ENCODE measurements around the gene IL17RE. TPM values are rescaled to one million over a fixed set of nuclear protein-coding genes. Genes with fewer than 3 reads are reported as not detected.

The IL17RE gene
- total and polyA plus RNA-seq, 9 of the 15 experiments (the other 6 are each of a cell fraction or from before 2014, with no cell fraction given), result 0.32 to 1.9 (median 0.51) TPM; not detected in 4

GRCh38 chr3:9884555-9885165 is 18.0 kb upstream of the IL17RE start (continued):
- no peak for TF ChIP-seq USF1 (CRISPR knock-in tag; IDR thresholded peaks at IDR 0.05)
- peak; percentile 19 to 51; a peak in 1 of 4 replicates for TF ChIP-seq FOXA3 (CRISPR knock-in tag; conservative IDR thresholded peaks at IDR 0.05 in 1 of 2, IDR thresholded peaks at IDR 0.05 in 1 of 2)
- no peak for TF ChIP-seq ATF2 (CRISPR knock-in tag; IDR thresholded peaks at IDR 0.05)
- TF ChIP-seq NR2C2 (CRISPR knock-in tag; IDR thresholded peaks at IDR 0.05), result no peak
- no peak for TF ChIP-seq NR2C2 (tag; IDR thresholded peaks at IDR 0.05)
- no peak for TF ChIP-seq HCFC1 (IDR thresholded peaks at IDR 0.05; ENCODE audit: low read depth, low read length)
- TF ChIP-seq SUPT5H (IDR thresholded peaks at IDR 0.05), result no peak
- no peak for TF ChIP-seq ZNF384 (IDR thresholded peaks at IDR 0.05; ENCODE audit: low read depth, low read length)
- TF ChIP-seq GTF2B (IDR thresholded peaks at IDR 0.05; ENCODE audit: extremely low read depth, insufficient read length), result no peak
- TF ChIP-seq CGGBP1 (CRISPR knock-in tag; IDR thresholded peaks at IDR 0.05), result no peak
- TF ChIP-seq NR2C1 (IDR thresholded peaks at IDR 0.05), result no peak
- TF ChIP-seq NR2C1 (tag; IDR thresholded peaks at IDR 0.05), result no peak
- no peak for TF ChIP-seq ZNF407 (IDR thresholded peaks at IDR 0.05; ENCODE audit: low read depth)
- no peak for TF ChIP-seq HMG20A (CRISPR knock-in tag; conservative IDR thresholded peaks at IDR 0.05)
- TF ChIP-seq VEZF1 (CRISPR knock-in tag; IDR thresholded peaks at IDR 0.05), result peak; percentile 64; the same call in 1 of the 2 replicates

Measured in K562 (cell line).